CD4-positive, alpha-beta T cell (primary cell): Measurements from ENCODE around the gene MAP3K5. TPM values are rescaled to one million over a fixed set of nuclear protein-coding genes. Genes with fewer than 3 reads are reported as not detected.

ENCODE experiments used
- ATAC-seq: fragments of 200-7000 bp; cut with Tn5 transposase; one replicate; pipeline ENCODE4 v1.10.0; 2022; ENCODE audit warnings: mild to moderate bottlenecking; ENCODE audit not compliant: poor library complexity
- CTCF ChIA-PET: fragments of 350-600 bp; sonication (Branson Sonifier 250); formaldehyde crosslinking; loops from one replicate; lab custom pipeline; 2021; ENCODE audit warnings: antibody characterized with exemption, inconsistent platforms; lab: Charles Lee
- POLR2A ChIA-PET: fragments of 350-600 bp; sonication (Branson Sonifier 250); formaldehyde crosslinking; loops from one replicate; lab custom pipeline; 2021; ENCODE audit warnings: antibody characterized with exemption, inconsistent platforms; lab: Charles Lee
- DNase-seq, 14 experiments: peaks; one replicate each; pipeline ENCODE4 v3.0.0-alpha.2; 2013 to 2020; ENCODE audit warnings: mixed read lengths in 2 of 14
- H3K27ac ChIP-seq, 2 donors: one replicate each; pipeline versions ENCODE4 v1.5.1 to v1.7.0; 2013; ENCODE audit warnings: low read length in 2 of 2, low read depth in 1 of 2, mild to moderate bottlenecking in 1 of 2
- H3K27me3 ChIP-seq, 2 experiments: 1 replicate in 1 of 2; 2 replicates in 1 of 2; pipeline versions ENCODE4 v1.6.1 to v1.7.0; 2013; ENCODE audit warnings: low read length in 2 of 2, control low read depth in 1 of 2, mild to moderate bottlenecking in 1 of 2, moderate library complexity in 1 of 2; ENCODE audit not compliant: insufficient read depth in 2 of 2, control insufficient read depth in 1 of 2
- H3K36me3 ChIP-seq: one replicate; pipeline ENCODE4 v1.6.1; 2013; ENCODE audit warnings: low read length, control low read depth; ENCODE audit not compliant: insufficient read depth
- H3K4me1 ChIP-seq: one replicate; pipeline ENCODE4 v1.6.1; 2013; ENCODE audit warnings: low read length, control low read depth; ENCODE audit not compliant: insufficient read depth
- H3K4me3 ChIP-seq: one replicate; pipeline ENCODE4 v1.5.1; 2013; ENCODE audit warnings: mild to moderate bottlenecking, low read length, moderate library complexity
- H3K9me3 ChIP-seq, 2 experiments: 1 replicate in 1 of 2; 2 replicates in 1 of 2; pipeline versions ENCODE4 v1.6.1 to v1.7.0; 2013; ENCODE audit warnings: low read length in 2 of 2, mild to moderate bottlenecking in 2 of 2, control low read depth in 1 of 2, moderate library complexity in 1 of 2; ENCODE audit not compliant: control insufficient read depth in 1 of 2, insufficient read depth in 1 of 2
- H3K27ac Mint-ChIP-seq: one replicate; pipeline ENCODE4 v1.8.0; 2020; ENCODE audit warnings: mixed read lengths
- H3K27me3 Mint-ChIP-seq: one replicate; pipeline ENCODE4 v1.8.0; 2021; ENCODE audit warnings: mixed read lengths
- H3K36me3 Mint-ChIP-seq: one replicate; pipeline ENCODE4 v1.8.0; 2021; ENCODE audit warnings: low read depth, mixed read lengths
- H3K4me1 Mint-ChIP-seq: one replicate; pipeline ENCODE4 v1.8.0; 2021; ENCODE audit warnings: low read depth, mixed read lengths
- H3K4me3 Mint-ChIP-seq: one replicate; pipeline ENCODE4 v1.8.0; 2020; ENCODE audit warnings: mild to moderate bottlenecking, mixed read lengths
- H3K9me3 Mint-ChIP-seq: one replicate; pipeline ENCODE4 v1.8.0; 2020; ENCODE audit warnings: mixed read lengths
- intact Hi-C, 2 experiments: fragments of 100-400 bp; cut with DNase I in 1 of 2; cut with micrococcal nuclease in 1 of 2; formaldehyde crosslinking; loops; one replicate each; pipeline versions ENCODE4 v1.15.1 to v1.9.0; 2023 to 2025; cut with DNase I, micrococcal nuclease
- total RNA-seq, 174 experiments: library from RNA in 2 of 174; stranded (reverse) in 2 of 174; gene quantifications; one replicate each; pipeline ENCODE4 v1.2.3 and lab custom pipeline; 2021 to 2026
- TF ChIP-seq, protein P1 (sequence below): fragments of 200-600 bp; IDR thresholded peaks from one replicate; pipeline ENCODE4 v1.8.0; 2022; ENCODE audit warnings: antibody characterized with exemption, mild to moderate bottlenecking

MAP3K5 gene
- total RNA-seq, 2 experiments from 2014 or later, result 12.9 to 14.1 TPM

DNA sequence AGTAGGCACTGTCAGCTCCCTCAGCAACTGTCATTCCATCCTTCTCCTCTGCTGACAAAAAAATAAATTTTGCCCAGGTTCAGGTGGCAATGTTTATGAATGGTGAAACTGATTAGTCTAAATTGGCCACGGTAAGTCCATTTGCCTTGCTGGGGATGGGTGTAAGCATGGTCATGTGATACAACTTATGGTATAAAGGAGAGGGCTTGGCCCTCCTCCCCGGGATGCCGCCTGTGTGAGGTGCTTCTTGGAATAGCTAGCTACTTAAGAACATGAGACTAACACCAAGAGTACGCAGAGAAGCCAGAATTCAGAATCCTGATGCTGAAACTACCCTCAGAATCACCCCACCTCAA is 147.7 kb downstream of the MAP3K5 start:
- ATAC-seq (no peak), DNase-seq (peak in 1 of 14 experiments; percentile 13)
- H3K27me3 ChIP-seq, result no peaks in the 10 kb centered on the region
- TF ChIP-seq, protein P1, sequence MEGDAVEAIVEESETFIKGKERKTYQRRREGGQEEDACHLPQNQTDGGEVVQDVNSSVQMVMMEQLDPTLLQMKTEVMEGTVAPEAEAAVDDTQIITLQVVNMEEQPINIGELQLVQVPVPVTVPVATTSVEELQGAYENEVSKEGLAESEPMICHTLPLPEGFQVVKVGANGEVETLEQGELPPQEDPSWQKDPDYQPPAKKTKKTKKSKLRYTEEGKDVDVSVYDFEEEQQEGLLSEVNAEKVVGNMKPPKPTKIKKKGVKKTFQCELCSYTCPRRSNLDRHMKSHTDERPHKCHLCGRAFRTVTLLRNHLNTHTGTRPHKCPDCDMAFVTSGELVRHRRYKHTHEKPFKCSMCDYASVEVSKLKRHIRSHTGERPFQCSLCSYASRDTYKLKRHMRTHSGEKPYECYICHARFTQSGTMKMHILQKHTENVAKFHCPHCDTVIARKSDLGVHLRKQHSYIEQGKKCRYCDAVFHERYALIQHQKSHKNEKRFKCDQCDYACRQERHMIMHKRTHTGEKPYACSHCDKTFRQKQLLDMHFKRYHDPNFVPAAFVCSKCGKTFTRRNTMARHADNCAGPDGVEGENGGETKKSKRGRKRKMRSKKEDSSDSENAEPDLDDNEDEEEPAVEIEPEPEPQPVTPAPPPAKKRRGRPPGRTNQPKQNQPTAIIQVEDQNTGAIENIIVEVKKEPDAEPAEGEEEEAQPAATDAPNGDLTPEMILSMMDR, result no peak
- no peak overlapping the region for H3K27ac ChIP-seq
- intact Hi-C loops, result loop anchor here (1.0 kb wide), 3 partner anchors 149 to 283 kb away; no protein-coding TSS in a partner anchor
- H3K4me1 Mint-ChIP-seq, result no peaks in the 10 kb centered on the region
- H3K9me3 Mint-ChIP-seq, result no peaks in the 10 kb centered on the region
- ChIA-PET CTCF (interaction anchor here (0.7 to 9.8 kb wide), 20 partner anchors 9 to 670 kb away, joined by 3 to 224 read pairs (median 3); partner anchors contain the start of genes MAP3K5 and PEX7), POLR2A (interaction anchor here (0.7 to 5.9 kb wide), 5 partner anchors 32 to 179 kb away, joined by 3 to 147 read pairs (median 3); partner anchors contain the start of gene MAP3K5)
- H3K27me3 Mint-ChIP-seq, result no peaks in the 10 kb centered on the region
- H3K9me3 ChIP-seq, result no peaks in the 10 kb centered on the region
- H3K36me3 ChIP-seq, result peaks cover 14% of the 10 kb centered on the region
- H3K4me3 Mint-ChIP-seq, result no peak overlapping the region
- H3K27ac Mint-ChIP-seq, result no peak overlapping the region
- peaks cover 6% of the 10 kb centered on the region for H3K36me3 Mint-ChIP-seq
- H3K4me1 ChIP-seq, result peaks cover 16% of the 10 kb centered on the region
- no peak overlapping the region for H3K4me3 ChIP-seq

DNA sequence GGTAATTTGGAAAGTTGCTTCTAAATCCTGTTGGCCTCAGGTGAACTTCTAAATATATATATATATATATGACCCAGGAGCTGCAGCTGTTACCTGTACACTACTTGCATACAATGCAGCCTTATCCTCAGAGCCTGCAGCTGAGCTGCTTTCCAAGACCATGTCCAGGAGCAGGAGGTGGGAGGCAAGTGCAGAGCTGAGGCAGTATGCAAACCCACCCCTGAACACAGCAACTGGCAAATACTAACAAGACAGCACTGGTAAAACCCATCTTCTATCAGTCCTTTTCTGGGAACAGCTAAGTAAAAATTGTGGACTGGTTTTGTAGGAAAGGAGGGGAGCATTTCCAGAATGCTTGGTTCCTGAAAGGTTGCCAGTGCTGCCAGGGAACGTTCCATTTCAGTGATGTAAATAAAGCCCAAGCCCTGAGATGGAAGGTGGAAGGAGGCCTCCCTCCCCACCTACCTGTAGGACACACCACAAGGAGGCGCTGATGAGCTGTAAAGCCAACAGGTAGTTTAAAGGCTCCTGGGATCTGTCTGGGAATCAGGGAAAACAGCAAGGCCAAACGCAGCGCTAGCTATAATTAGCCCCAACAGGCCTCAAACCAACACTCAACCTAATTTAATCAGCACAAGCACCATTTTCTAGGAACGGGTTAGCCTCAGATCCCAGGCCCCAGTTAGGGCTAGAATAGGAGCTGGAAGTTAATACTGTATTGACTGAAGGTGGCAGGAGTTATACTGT is 148.3 kb downstream of the MAP3K5 start:
- H3K27ac Mint-ChIP-seq, result no peak overlapping the region

DNA sequence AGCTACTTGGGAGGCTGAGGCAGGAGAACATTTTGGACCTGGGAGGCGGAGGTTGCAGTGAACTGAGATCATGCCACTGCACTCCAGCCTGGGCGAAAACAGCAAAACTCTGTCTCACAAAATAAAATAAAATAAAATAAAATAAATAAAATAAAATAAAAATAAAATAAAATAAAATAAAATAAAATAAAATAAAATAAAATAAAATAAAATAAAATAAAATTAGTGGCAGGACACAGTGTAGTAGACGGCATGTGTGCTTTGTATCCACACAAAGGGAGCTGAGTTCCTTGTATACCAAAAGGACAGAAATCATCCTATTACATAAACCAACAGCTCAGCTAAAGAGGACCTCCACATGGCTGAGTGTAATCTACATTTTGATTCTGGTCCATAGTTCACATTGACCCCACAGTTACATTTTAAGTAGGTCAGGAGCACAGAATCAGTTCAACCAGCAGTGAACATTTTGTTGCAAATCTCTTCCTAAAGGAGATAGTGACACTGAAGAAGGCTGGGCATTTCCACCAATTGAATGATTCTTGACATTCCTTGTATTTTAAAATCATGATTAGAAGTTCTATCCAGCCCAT is 150.3 kb downstream of the MAP3K5 start:
- H3K36me3 Mint-ChIP-seq, result peaks cover 23% of the 10 kb centered on the region
- DNase-seq (no peak), ATAC-seq (no peak)
- Histone ChIP-seq H3K27me3 (no peaks in the 10 kb centered on the region), H3K36me3 (peaks cover 32% of the 10 kb centered on the region), H3K27ac (no peak overlapping the region), H3K9me3 (no peaks in the 10 kb centered on the region), H3K4me1 (peaks cover 6% of the 10 kb centered on the region), H3K4me3 (no peak overlapping the region)
- no peaks in the 10 kb centered on the region for H3K9me3 Mint-ChIP-seq
- H3K4me1 Mint-ChIP-seq, result no peaks in the 10 kb centered on the region
- H3K27ac Mint-ChIP-seq, result no peak overlapping the region
- H3K4me3 Mint-ChIP-seq, result no peak overlapping the region
- ChIA-PET CTCF (interaction anchor here (2.3 to 9.8 kb wide), 2 partner anchors 149 to 268 kb away, joined by 4 to 224 read pairs; partner anchors contain the start of gene MAP3K5), POLR2A (interaction anchor here (0.6 to 1.3 kb wide), 3 partner anchors 90 to 1839 kb away, joined by 3 to 8 read pairs (median 3); partner anchors contain the start of gene MAP3K5)
- no peaks in the 10 kb centered on the region for H3K27me3 Mint-ChIP-seq
- intact Hi-C loops, result no loop called here
- TF ChIP-seq, protein P1, result no peak

More for the DNA sequence above, 148.3 kb downstream of the MAP3K5 start:
- DNase-seq, result peak; percentile 67 to 91 (median 80)
- H3K27me3 Mint-ChIP-seq, result no peaks in the 10 kb centered on the region
- intact Hi-C loops, result loop anchor here (1.0 kb wide), 3 partner anchors 149 to 283 kb away; no protein-coding TSS in a partner anchor
- TF ChIP-seq, protein P1, result peak; percentile 90
- peaks cover 15% of the 10 kb centered on the region for H3K36me3 ChIP-seq
- no peaks in the 10 kb centered on the region for H3K9me3 Mint-ChIP-seq
- H3K27ac ChIP-seq, result no peak overlapping the region
- H3K27me3 ChIP-seq, result no peaks in the 10 kb centered on the region
- H3K9me3 ChIP-seq, result no peaks in the 10 kb centered on the region
- CTCF ChIA-PET, result interaction anchor here (0.7 to 9.8 kb wide), 21 partner anchors 8 to 670 kb away, joined by 3 to 224 read pairs (median 3); partner anchors contain the start of genes MAP3K5 and PEX7
- H3K36me3 Mint-ChIP-seq, result peaks cover 6% of the 10 kb centered on the region
- no peaks in the 10 kb centered on the region for H3K4me1 Mint-ChIP-seq
- POLR2A ChIA-PET, result interaction anchor here (0.7 to 5.9 kb wide), 5 partner anchors 32 to 179 kb away, joined by 3 to 147 read pairs (median 3); partner anchors contain the start of gene MAP3K5
- H3K4me1 ChIP-seq, result peaks cover 16% of the 10 kb centered on the region
- peak; percentile 61 for ATAC-seq
- no peak overlapping the region for H3K4me3 ChIP-seq
- no peak overlapping the region for H3K4me3 Mint-ChIP-seq
